Mesenchymal stem cell (in vitro differentiated cells and primary cell): ENCODE measurements around the gene RRP1B.
A peak's percentile ranks its signal among the peaks of the same experiment; 100 is the strongest.

Experiments used
- DNase-seq: peaks from one replicate; pipeline ENCODE4 v3.0.0-alpha.2; 2013
- H2AFZ ChIP-seq: one replicate; pipeline ENCODE4 v1.6.1; 2013; ENCODE audit warnings: low read depth, mild to moderate bottlenecking, control low read depth, inconsistent platforms, low read length, moderate library complexity
- H2AK5ac ChIP-seq: 2 replicates; pipeline ENCODE4 v1.6.1; 2013; ENCODE audit warnings: low read length, moderate library complexity, mild to moderate bottlenecking, inconsistent platforms; ENCODE audit not compliant: severe bottlenecking
- H2BK120ac ChIP-seq: one replicate; pipeline ENCODE4 v1.6.1; 2013; ENCODE audit warnings: low read depth, mild to moderate bottlenecking, inconsistent platforms, low read length, moderate library complexity
- H2BK12ac ChIP-seq, 2 experiments: one replicate each; pipeline ENCODE4 v1.6.1; 2013; ENCODE audit warnings: inconsistent platforms in 2 of 2, low read length in 2 of 2, mild to moderate bottlenecking in 2 of 2, moderate library complexity in 2 of 2, control low read depth in 1 of 2
- H2BK15ac ChIP-seq: one replicate; pipeline ENCODE4 v1.6.1; 2013; ENCODE audit warnings: mild to moderate bottlenecking, low read depth, inconsistent platforms; ENCODE audit not compliant: poor library complexity, severe bottlenecking
- H2BK5ac ChIP-seq: 2 replicates; pipeline ENCODE4 v1.6.1; 2013; ENCODE audit warnings: low read depth, mild to moderate bottlenecking, low read length, control low read depth, inconsistent platforms; ENCODE audit not compliant: poor library complexity, severe bottlenecking
- H3K14ac ChIP-seq, 2 experiments: one replicate each; pipeline ENCODE4 v1.6.1; 2013; ENCODE audit warnings: inconsistent platforms in 2 of 2, low read length in 2 of 2, control low read depth in 1 of 2, mild to moderate bottlenecking in 1 of 2, moderate library complexity in 1 of 2
- H3K18ac ChIP-seq, 2 experiments: one replicate each; pipeline ENCODE4 v1.6.1; 2013; ENCODE audit warnings: inconsistent platforms in 2 of 2, low read length in 2 of 2, control low read depth in 1 of 2, low read depth in 1 of 2, mild to moderate bottlenecking in 1 of 2
- H3K23ac ChIP-seq, 2 experiments: one replicate each; pipeline ENCODE4 v1.6.1; 2013; ENCODE audit warnings: inconsistent platforms in 2 of 2, low read length in 2 of 2, mild to moderate bottlenecking in 2 of 2, moderate library complexity in 2 of 2, control low read depth in 1 of 2
- H3K27ac ChIP-seq: 2 replicates; pipeline ENCODE4 v1.5.1; 2013; ENCODE audit warnings: mild to moderate bottlenecking, moderate library complexity, low read length, control low read depth, inconsistent platforms; ENCODE audit not compliant: poor library complexity, severe bottlenecking
- H3K27me3 ChIP-seq, 2 experiments: 2 replicates each; pipeline versions ENCODE4 v1.6.1 to v1.7.0; 2013; ENCODE audit warnings: low read length in 2 of 2, mild to moderate bottlenecking in 2 of 2, moderate library complexity in 2 of 2, control low read depth in 1 of 2, inconsistent platforms in 1 of 2; ENCODE audit not compliant: control insufficient read depth in 1 of 2, insufficient read depth in 1 of 2
- H3K36me3 ChIP-seq, 2 experiments: 2 replicates each; pipeline versions ENCODE4 v1.6.1 to v1.7.0; 2013; ENCODE audit warnings: low read length in 2 of 2, control low read depth in 1 of 2, inconsistent platforms in 1 of 2, low read depth in 1 of 2, mild to moderate bottlenecking in 1 of 2; ENCODE audit not compliant: insufficient read depth in 2 of 2, control insufficient read depth in 1 of 2
- H3K4ac ChIP-seq, 2 experiments: one replicate each; pipeline ENCODE4 v1.6.1; 2013; ENCODE audit warnings: inconsistent platforms in 2 of 2, low read length in 2 of 2, mild to moderate bottlenecking in 2 of 2, moderate library complexity in 2 of 2, control low read depth in 1 of 2, low read depth in 1 of 2
- H3K4me1 ChIP-seq: 2 replicates; pipeline ENCODE4 v1.6.1; 2013; ENCODE audit warnings: low read depth, low read length, control low read depth; ENCODE audit not compliant: control insufficient read depth, insufficient read depth
- H3K4me2 ChIP-seq: 2 replicates; pipeline ENCODE4 v1.6.1; 2013; ENCODE audit warnings: low read length, mild to moderate bottlenecking, inconsistent platforms; ENCODE audit not compliant: poor library complexity, severe bottlenecking
- H3K4me3 ChIP-seq, 2 experiments: 2 replicates each; pipeline versions ENCODE4 v1.5.1 to v1.7.0; 2013; ENCODE audit warnings: low read length in 2 of 2, mild to moderate bottlenecking in 2 of 2, control low read depth in 1 of 2, low read depth in 1 of 2; ENCODE audit not compliant: insufficient read depth in 1 of 2
- H3K79me1 ChIP-seq: replicated peaks from 2 replicates; pipeline ENCODE4 v1.6.1; 2013; ENCODE audit warnings: mild to moderate bottlenecking, control low read depth, low read length, inconsistent platforms; ENCODE audit not compliant: poor library complexity, severe bottlenecking
- H3K9ac ChIP-seq: 2 replicates; pipeline ENCODE4 v1.7.0; 2013; ENCODE audit warnings: mild to moderate bottlenecking, low read length, moderate library complexity
- H3K9me3 ChIP-seq: 2 replicates; pipeline ENCODE4 v1.7.0; 2013; ENCODE audit warnings: mild to moderate bottlenecking, low read length; ENCODE audit not compliant: control insufficient read depth
- H4K8ac ChIP-seq: one replicate; pipeline ENCODE4 v1.6.1; 2013; ENCODE audit warnings: inconsistent platforms, mild to moderate bottlenecking, low read length, moderate library complexity
- H4K91ac ChIP-seq: one replicate; pipeline ENCODE4 v1.6.1; 2013; ENCODE audit warnings: mild to moderate bottlenecking, low read length, inconsistent platforms
- WGBS: methylation state at CpG from one replicate; pipeline ENCODE4 v1.1.7; 2013; ENCODE audit warnings: mixed read lengths; 5-methylcytosine and 5-hydroxymethylcytosine counted together

RRP1B gene

GRCh38 chr21:43727519-43728153, 68.3 kb downstream of the RRP1B start:
- peak overlapping the region; percentile 91 to 96 for H2BK12ac ChIP-seq
- peaks cover 12% of the 10 kb centered on the region for H3K79me1 ChIP-seq
- H3K4me1 ChIP-seq: peaks cover 46% of the 10 kb centered on the region
- peak overlapping the region; percentile 93 for H2AK5ac ChIP-seq
- peak overlapping the region in 1 of 2 experiments; percentile 63 for H3K23ac ChIP-seq
- WGBS: 76% methylated on average over 10 of the region's 10 CpGs
- peak overlapping the region; percentile 96 to 98 for H3K4ac ChIP-seq
- no peaks in the 10 kb centered on the region for H3K9me3 ChIP-seq
- no peak overlapping the region for H2AFZ ChIP-seq
- H3K9ac ChIP-seq: peak overlapping the region; percentile 80
- H2BK120ac ChIP-seq: peak overlapping the region; percentile 95
- peak; percentile 65 for DNase-seq
- H3K27me3 ChIP-seq: no peaks in the 10 kb centered on the region
- H3K36me3 ChIP-seq: peaks cover 12 to 28% of the 10 kb centered on the region in 2 experiments
- H3K14ac ChIP-seq: peak overlapping the region in 1 of 2 experiments; percentile 45
- H3K4me2 ChIP-seq: peak overlapping the region; percentile 6
- H3K27ac ChIP-seq: peak overlapping the region; percentile 90
- peak overlapping the region; percentile 76 for H2BK5ac ChIP-seq
- H2BK15ac ChIP-seq: peak overlapping the region; percentile 68
- peak overlapping the region in 1 of 2 experiments; percentile 59 for H3K4me3 ChIP-seq
- H4K91ac ChIP-seq: peak overlapping the region; percentile 100
- H3K18ac ChIP-seq: peak overlapping the region; percentile 89 to 98
- H4K8ac ChIP-seq: peak overlapping the region; percentile 85

- peaks cover 12% of the 10 kb centered on the region for H3K79me1 ChIP-seq
- peak overlapping the region; percentile 96 to 98 for H3K4ac ChIP-seq
- no peak overlapping the region for H2AFZ ChIP-seq
- H3K27me3 ChIP-seq: no peaks in the 10 kb centered on the region
- no peak for DNase-seq
- peak overlapping the region; percentile 90 to 91 for H2BK12ac ChIP-seq
- peak overlapping the region; percentile 89 to 98 for H3K18ac ChIP-seq
- peak overlapping the region; percentile 31 for H2BK15ac ChIP-seq
- peak overlapping the region; percentile 76 for H2BK5ac ChIP-seq
- H3K14ac ChIP-seq: peak overlapping the region in 1 of 2 experiments; percentile 45
- peak overlapping the region; percentile 6 for H3K4me2 ChIP-seq
- peak overlapping the region; percentile 93 for H2AK5ac ChIP-seq
- peaks cover 49% of the 10 kb centered on the region for H3K4me1 ChIP-seq
- peak overlapping the region; percentile 95 for H2BK120ac ChIP-seq
- peak overlapping the region in 1 of 2 experiments; percentile 59 for H3K4me3 ChIP-seq
- peak overlapping the region in 1 of 2 experiments; percentile 63 for H3K23ac ChIP-seq
- peaks cover 12 to 28% of the 10 kb centered on the region in 2 experiments for H3K36me3 ChIP-seq
- 28% methylated on average over 4 of the region's 7 CpGs for WGBS
- H3K9me3 ChIP-seq: no peaks in the 10 kb centered on the region
- H4K91ac ChIP-seq: peak overlapping the region; percentile 100
- H3K9ac ChIP-seq: peak overlapping the region; percentile 80
- H4K8ac ChIP-seq: peak overlapping the region; percentile 85
- H3K27ac ChIP-seq: peak overlapping the region; percentile 90
These were observed 68.8 kb downstream of the RRP1B start for GRCh38 chr21:43728154-43728466.

- H3K23ac ChIP-seq: peak overlapping the region in 1 of 2 experiments; percentile 51
- peak overlapping the region; percentile 91 for H3K4me2 ChIP-seq
- H3K27ac ChIP-seq: peak overlapping the region; percentile 90
- peak overlapping the region in 1 of 2 experiments; percentile 92 for H3K14ac ChIP-seq
- peaks cover 53% of the 10 kb centered on the region for H3K4me1 ChIP-seq
- peak overlapping the region; percentile 30 for H2AFZ ChIP-seq
- H3K27me3 ChIP-seq: no peaks in the 10 kb centered on the region
- peak overlapping the region; percentile 91 to 98 for H2BK12ac ChIP-seq
- 2% methylated on average over 55 of the region's 59 CpGs for WGBS
- H3K36me3 ChIP-seq: peaks cover 8 to 26% of the 10 kb centered on the region in 2 experiments
- H2BK15ac ChIP-seq: peak overlapping the region; percentile 49
- H3K4ac ChIP-seq: peak overlapping the region; percentile 97 to 98
- peak overlapping the region; percentile 80 for H3K9ac ChIP-seq
- peak overlapping the region; percentile 95 for H4K8ac ChIP-seq
- peak; percentile 99 for DNase-seq
- peak overlapping the region; percentile 95 for H2BK120ac ChIP-seq
- peaks cover 15% of the 10 kb centered on the region for H3K79me1 ChIP-seq
- H2BK5ac ChIP-seq: peak overlapping the region; percentile 68
- peak overlapping the region; percentile 85 to 98 for H3K18ac ChIP-seq
- peak overlapping the region; percentile 97 for H4K91ac ChIP-seq
- H3K4me3 ChIP-seq: peak overlapping the region; percentile 45 to 71
- peak overlapping the region; percentile 91 for H2AK5ac ChIP-seq
- no peaks in the 10 kb centered on the region for H3K9me3 ChIP-seq
These were observed 69.4 kb downstream of the RRP1B start for GRCh38 chr21:43728467-43729390.

GRCh38 chr21:43731476-43731875, 72.1 kb downstream of the RRP1B start:
- no peak for DNase-seq
- WGBS: 94% methylated on average over 6 of the region's 6 CpGs
- no peak overlapping the region for H3K23ac ChIP-seq
- no peak overlapping the region for H3K4ac ChIP-seq
- no peak overlapping the region for H2BK12ac ChIP-seq
- H3K14ac ChIP-seq: no peak overlapping the region
- no peaks in the 10 kb centered on the region for H3K27me3 ChIP-seq
- no peak overlapping the region for H4K8ac ChIP-seq
- H2AFZ ChIP-seq: no peak overlapping the region
- H3K79me1 ChIP-seq: peaks cover 32% of the 10 kb centered on the region
- H3K4me2 ChIP-seq: no peak overlapping the region
- H3K18ac ChIP-seq: no peak overlapping the region
- H2BK5ac ChIP-seq: no peak overlapping the region
- peaks cover 72% of the 10 kb centered on the region for H3K4me1 ChIP-seq
- no peak overlapping the region for H2BK120ac ChIP-seq
- no peak overlapping the region for H3K27ac ChIP-seq
- H3K9me3 ChIP-seq: no peaks in the 10 kb centered on the region
- H3K36me3 ChIP-seq: peaks cover 0 to 30% of the 10 kb centered on the region in 2 experiments
- no peak overlapping the region for H4K91ac ChIP-seq
- peak overlapping the region; percentile 83 for H2AK5ac ChIP-seq
- no peak overlapping the region for H3K9ac ChIP-seq
- no peak overlapping the region for H2BK15ac ChIP-seq
- H3K4me3 ChIP-seq: no peak overlapping the region
